ENCODE data around the gene MPRIP.

GRCh38 chr17:17069849-17070248, 27.6 kb downstream of the MPRIP start:
- TF ChIP-seq CTCF (IDR thresholded peaks at IDR 0.05; ENCODE audit: poor library complexity): no peak
- no peak for TF ChIP-seq EZH2 (IDR thresholded peaks at IDR 0.05; ENCODE audit: borderline replicate concordance)
- no peak for TF ChIP-seq EZH2phosphoT487 (IDR thresholded peaks at IDR 0.05; ENCODE audit: low read depth, severe bottlenecking, unreplicated experiment)
